ENCODE data around the gene SNRPA1. TPM values are rescaled to one million over a fixed set of nuclear protein-coding genes. Genes with fewer than 3 reads are reported as not detected.
"Not testable (repeated sequence)": the region's sequence is repeated elsewhere in the genome, so short reads cannot be mapped to it uniquely, and the experiment has no call there.

SNRPA1 gene
- total and polyA plus RNA-seq, 2 experiments from 2014 or later, result 35.2 to 70.4 TPM

DNA sequence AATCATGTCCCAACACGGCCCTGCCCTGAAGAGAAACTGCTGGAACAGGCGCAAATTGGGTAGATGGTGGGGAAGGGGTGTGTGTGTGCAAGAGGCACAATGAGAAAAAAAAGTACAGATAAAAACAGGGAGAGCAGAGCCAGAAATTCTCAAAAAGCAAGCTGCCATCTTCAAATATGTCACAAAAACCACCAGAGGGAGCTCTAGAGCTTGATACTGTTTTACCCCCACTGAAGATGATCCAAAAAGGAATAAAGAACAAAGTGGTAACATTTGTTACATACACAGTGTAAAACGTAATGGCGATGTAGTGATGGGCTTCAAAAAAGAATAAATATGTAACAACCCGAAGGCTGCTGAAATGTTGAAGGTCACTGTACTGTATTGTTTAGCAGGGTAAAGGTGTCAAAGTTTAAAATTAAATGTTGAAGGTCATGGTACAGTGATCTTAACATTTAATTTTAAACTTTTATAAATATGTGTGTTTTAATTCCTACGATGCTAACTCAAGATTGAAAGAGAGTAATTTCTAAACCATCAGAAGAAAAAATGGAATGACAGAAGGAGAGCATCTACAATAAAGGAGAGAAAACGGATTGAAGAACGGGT lies 6.0 kb downstream of the SNRPA1 start:
- no peaks in the 10 kb centered on the region for H3K27me3 ChIP-seq (replicated peaks; ENCODE audit: insufficient read depth)
- 71 to 77% methylated on average over 8 of the region's 8 CpGs for WGBS, 2 experiments (ENCODE audit: low coverage in 1 of 2, low lambda C conversion rate in 2 of 2, missing lambda C conversion rate in 2 of 2)
- in situ Hi-C loops (cut with MboI), result no loop called here

DNA sequence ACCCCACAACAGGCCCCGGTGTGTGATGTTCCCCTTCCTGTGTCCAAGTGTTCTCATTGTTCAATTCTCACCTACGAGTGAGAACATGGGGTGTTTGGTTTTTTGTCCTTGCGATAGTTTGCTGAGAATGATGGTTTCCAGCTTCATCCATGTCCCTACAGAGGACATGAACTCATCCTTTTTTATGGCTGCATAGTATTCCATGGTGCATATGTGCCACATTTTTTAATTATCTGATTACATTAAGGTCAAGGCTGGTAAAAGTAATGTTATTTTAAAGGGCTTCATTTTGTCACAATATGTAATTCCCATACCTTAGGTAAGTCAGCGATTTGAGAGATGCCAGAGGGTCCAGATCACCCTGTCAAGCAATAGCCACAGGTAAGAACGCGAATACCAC lies 7.7 kb downstream of the SNRPA1 start:
- H2AFZ ChIP-seq; DNase-seq; in situ Hi-C loops (cut with MboI); H3K27ac ChIP-seq; H3K9me2 ChIP-seq (ENCODE audit: insufficient read depth); H3K4me2 ChIP-seq (ENCODE audit: unreplicated experiment); H4K20me1 ChIP-seq (ENCODE audit: insufficient read depth); H3K9me3 ChIP-seq (ENCODE audit: low read depth); H3K4me3 ChIP-seq; H3K4me1 ChIP-seq (ENCODE audit: insufficient read depth); H3K27me3 ChIP-seq (replicated peaks; ENCODE audit: insufficient read depth); H3K9ac ChIP-seq: not testable (repeated sequence)
- WGBS, 2 experiments (ENCODE audit: low coverage in 1 of 2, low lambda C conversion rate in 2 of 2, missing lambda C conversion rate in 2 of 2), result 98 to 99% methylated on average over 6 of the region's 6 CpGs
- Histone ChIP-seq H3K79me2 (ENCODE audit: insufficient read depth) (peaks cover 73% of the 10 kb centered on the region), H3F3A (ENCODE audit: insufficient read depth) (0 out of 2 replicates have a peak, but pooled peaks cover 10% of the 10 kb centered on the region), H3K36me3 (ENCODE audit: low read depth) (peaks cover 59% of the 10 kb centered on the region)

More for the DNA sequence above, 6.0 kb downstream of the SNRPA1 start:
- Histone ChIP-seq H3K4me3 (no peak overlapping the region), H3K79me2 (ENCODE audit: insufficient read depth) (peaks cover 89% of the 10 kb centered on the region), H3K27ac (no peak overlapping the region), H2AFZ (no peak overlapping the region), H3K4me2 (ENCODE audit: unreplicated experiment) (no peak overlapping the region), H3K9me3 (ENCODE audit: low read depth) (no peaks in the 10 kb centered on the region), H3K9ac (no peak overlapping the region), H3K36me3 (ENCODE audit: low read depth) (peaks cover 51% of the 10 kb centered on the region), H3F3A (ENCODE audit: insufficient read depth) (peaks cover 16% of the 10 kb centered on the region), H3K4me1 (ENCODE audit: insufficient read depth) (peaks cover 14% of the 10 kb centered on the region; the same call in 1 of the 2 replicates), H3K9me2 (ENCODE audit: insufficient read depth) (no peaks in the 10 kb centered on the region), H4K20me1 (ENCODE audit: insufficient read depth) (peaks cover 10% of the 10 kb centered on the region; the same call in 1 of the 2 replicates)
- peak; percentile 80 for DNase-seq
- TF ChIP-seq EZH2phosphoT487 (IDR thresholded peaks at IDR 0.05; ENCODE audit: insufficient read depth, low read depth), result no peak
- no peak for TF ChIP-seq EZH2 (IDR thresholded peaks at IDR 0.05; ENCODE audit: insufficient read depth, poor library complexity, severe bottlenecking)

DNA sequence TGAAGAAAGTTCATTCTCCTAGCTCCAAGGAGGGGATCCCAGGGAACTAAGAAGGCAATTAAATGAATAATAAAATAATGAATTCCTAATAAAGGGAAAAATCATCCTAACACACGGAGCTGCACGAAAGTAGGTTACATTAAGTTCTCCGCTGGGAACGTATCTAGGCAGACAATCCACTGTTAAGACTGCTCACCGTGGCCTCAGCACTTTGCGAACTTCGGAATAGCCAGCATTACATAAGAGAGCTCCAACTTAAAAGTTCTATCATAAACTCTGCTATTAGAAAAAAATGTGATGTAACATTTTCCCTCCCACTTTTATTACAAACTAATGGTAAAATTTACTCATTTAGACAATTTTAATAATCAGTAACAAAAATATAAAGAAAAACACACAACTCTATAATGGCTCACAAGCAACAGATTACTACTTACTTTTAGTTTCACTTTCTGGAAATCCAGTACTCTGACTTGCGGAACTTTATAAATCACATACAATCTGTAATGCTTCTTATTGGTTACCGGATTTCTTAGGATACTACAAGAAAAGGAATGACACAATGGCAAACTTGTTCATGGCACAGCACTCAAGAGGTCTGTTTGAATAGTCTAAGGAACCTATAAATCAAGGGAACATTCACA lies 8.5 kb downstream of the SNRPA1 start:
- no peak overlapping the region for H3K9ac ChIP-seq
- peaks cover 65% of the 10 kb centered on the region for H3K79me2 ChIP-seq (ENCODE audit: insufficient read depth)
- 0 out of 2 replicates have a peak, but pooled peaks cover 17% of the 10 kb centered on the region for H3F3A ChIP-seq (ENCODE audit: insufficient read depth)
- H2AFZ ChIP-seq, result no peak overlapping the region
- H4K20me1 ChIP-seq (ENCODE audit: insufficient read depth), result 0 out of 2 replicates have a peak, but pooled peaks cover 5% of the 10 kb centered on the region
- no peak overlapping the region for H3K4me2 ChIP-seq (ENCODE audit: unreplicated experiment)
- H3K27ac ChIP-seq, result no peak overlapping the region
- in situ Hi-C loops (cut with MboI), result no loop called here
- no peaks in the 10 kb centered on the region for H3K27me3 ChIP-seq (replicated peaks; ENCODE audit: insufficient read depth)
- TF ChIP-seq EZH2 (IDR thresholded peaks at IDR 0.05; ENCODE audit: insufficient read depth, poor library complexity, severe bottlenecking) (no peak), EZH2phosphoT487 (IDR thresholded peaks at IDR 0.05; ENCODE audit: insufficient read depth, low read depth) (no peak)
- 87 to 88% methylated on average over 9 of the region's 9 CpGs for WGBS, 2 experiments (ENCODE audit: low coverage in 1 of 2, low lambda C conversion rate in 2 of 2, missing lambda C conversion rate in 2 of 2)
- no peaks in the 10 kb centered on the region for H3K9me3 ChIP-seq (ENCODE audit: low read depth)
- no peak overlapping the region for H3K4me3 ChIP-seq
- H3K36me3 ChIP-seq (ENCODE audit: low read depth), result peaks cover 65% of the 10 kb centered on the region
- DNase-seq, result no peak
- H3K4me1 ChIP-seq (ENCODE audit: insufficient read depth), result no peaks in the 10 kb centered on the region
- H3K9me2 ChIP-seq (ENCODE audit: insufficient read depth), result no peaks in the 10 kb centered on the region

DNA sequence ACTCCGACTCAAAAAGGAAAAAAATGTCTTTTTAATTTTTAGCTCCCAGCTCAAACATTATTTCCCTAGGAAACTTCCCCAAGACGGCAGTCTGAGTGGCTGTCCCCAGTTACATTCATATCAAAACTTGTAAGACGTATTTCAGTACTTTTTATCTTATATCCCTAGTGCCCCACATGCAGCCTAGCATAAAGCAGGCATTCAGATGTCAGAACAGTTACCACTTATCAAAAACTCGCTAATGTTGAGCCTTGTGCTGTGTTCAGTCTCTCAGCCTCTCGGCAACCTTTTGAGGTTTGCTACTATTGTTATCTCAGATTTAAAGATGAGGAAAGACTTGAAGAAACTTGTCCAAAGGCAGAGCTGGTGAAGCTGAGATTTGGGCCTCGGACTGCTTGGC lies 11.1 kb downstream of the SNRPA1 start:
- H2AFZ ChIP-seq, result no peak overlapping the region
- no peaks in the 10 kb centered on the region for H3K9me3 ChIP-seq (ENCODE audit: low read depth)
- no peak overlapping the region for H3K4me3 ChIP-seq
- no peaks in the 10 kb centered on the region for H3K4me1 ChIP-seq (ENCODE audit: insufficient read depth)
- TF ChIP-seq EZH2phosphoT487 (IDR thresholded peaks at IDR 0.05; ENCODE audit: insufficient read depth, low read depth) (no peak), EZH2 (IDR thresholded peaks at IDR 0.05; ENCODE audit: insufficient read depth, poor library complexity, severe bottlenecking) (no peak)
- DNase-seq, result no peak
- no peaks in the 10 kb centered on the region for H3K9me2 ChIP-seq (ENCODE audit: insufficient read depth)
- peaks cover 31% of the 10 kb centered on the region for H3F3A ChIP-seq (ENCODE audit: insufficient read depth)
- peaks cover 57% of the 10 kb centered on the region for H3K36me3 ChIP-seq (ENCODE audit: low read depth)
- 78 to 82% methylated on average over 6 of the region's 6 CpGs for WGBS, 2 experiments (ENCODE audit: low coverage in 1 of 2, low lambda C conversion rate in 2 of 2, missing lambda C conversion rate in 2 of 2)
- no peak overlapping the region for H3K4me2 ChIP-seq (ENCODE audit: unreplicated experiment)
- H3K79me2 ChIP-seq (ENCODE audit: insufficient read depth), result peaks cover 38% of the 10 kb centered on the region
- no peak overlapping the region for H3K9ac ChIP-seq
- 0 out of 2 replicates have a peak, but pooled peaks cover 5% of the 10 kb centered on the region for H4K20me1 ChIP-seq (ENCODE audit: insufficient read depth)
- H3K27me3 ChIP-seq (replicated peaks; ENCODE audit: insufficient read depth), result no peaks in the 10 kb centered on the region
- H3K27ac ChIP-seq, result no peak overlapping the region
- in situ Hi-C loops (cut with MboI), result no loop called here
